Left ventricle myocardium inferior (tissue), 1 donor: ENCODE measurements around the gene ZNF397. TPM values are rescaled to one million over a fixed set of nuclear protein-coding genes. Genes with fewer than 3 reads are reported as not detected.
A peak's percentile ranks its signal among the peaks of the same experiment; 100 is the strongest.

ENCODE experiments used
- DNase-seq: peaks from one replicate; pipeline ENCODE4 v3.0.0-alpha.2; 2020
- H3K27ac ChIP-seq: fragments of 200-600 bp; replicated peaks from 2 replicates; pipeline ENCODE4 v1.8.0; 2021
- H3K27me3 ChIP-seq: fragments of 200-600 bp; 2 replicates; pipeline ENCODE4 v1.8.0; 2021; ENCODE audit warnings: low read depth
- H3K36me3 ChIP-seq: fragments of 200-600 bp; 2 replicates; pipeline ENCODE4 v1.8.0; 2021
- H3K4me1 ChIP-seq: fragments of 200-600 bp; 2 replicates; pipeline ENCODE4 v1.8.0; 2021
- H3K4me3 ChIP-seq: fragments of 200-600 bp; 2 replicates; pipeline ENCODE4 v1.8.0; 2021; ENCODE audit warnings: mild to moderate bottlenecking, moderate library complexity
- H3K9me3 ChIP-seq: fragments of 200-600 bp; replicated peaks from 2 replicates; pipeline ENCODE4 v1.8.0; 2021
- intact Hi-C: fragments of 100-400 bp; cut with micrococcal nuclease; formaldehyde crosslinking; loops from one replicate; pipeline ENCODE4 v1.11.0; 2022
- total RNA-seq: library from RNA; stranded (reverse); fragmentation: NEBNext Ultra II Directional; extraction: Animal tissue kit (Norgen Biotek cat#: 25700); gene quantifications from one replicate; pipeline ENCODE4 v1.2.1, GENCODE V29; 2021
- TF ChIP-seq, protein P1 (sequence below): fragments of 200-600 bp; IDR thresholded peaks from 2 replicates; pipeline ENCODE4 v1.8.0; 2021; ENCODE audit warnings: antibody characterized with exemption, mild to moderate bottlenecking, borderline replicate concordance
- donor health status: DM: no; HTN: yes; CAD: no; lungs with severe emphysema.

The ZNF397 gene
- total RNA-seq, 1 donor from 2014 or later: 13.4 TPM

DNA sequence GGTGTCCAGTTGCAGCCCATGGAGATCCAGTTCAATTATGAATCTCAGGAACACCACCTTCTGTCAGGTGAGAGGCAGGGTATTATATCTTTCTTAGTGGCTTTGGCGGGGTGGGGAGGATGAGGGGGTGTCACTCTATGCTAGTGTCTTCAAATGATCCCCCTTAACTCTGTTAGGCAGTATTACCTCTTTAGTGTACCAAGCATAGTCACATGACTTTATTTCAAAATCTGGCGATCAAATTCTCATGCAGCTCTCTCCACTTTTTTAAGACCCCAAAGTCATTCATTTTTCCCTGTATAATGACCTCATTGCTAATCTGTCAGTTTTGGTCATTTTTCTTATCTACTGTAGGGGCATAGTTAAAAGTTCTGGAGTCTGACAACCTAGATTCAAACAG is 50.3 kb downstream of the ZNF397 start:
- Histone ChIP-seq H3K4me3 (peak overlapping the region; percentile 84), H3K9me3 (no peaks in the 10 kb centered on the region), H3K4me1 (peaks cover 62% of the 10 kb centered on the region), H3K36me3 (peaks cover 26% of the 10 kb centered on the region), H3K27me3 (no peaks in the 10 kb centered on the region), H3K27ac (no peak overlapping the region)
- TF ChIP-seq, protein P1, sequence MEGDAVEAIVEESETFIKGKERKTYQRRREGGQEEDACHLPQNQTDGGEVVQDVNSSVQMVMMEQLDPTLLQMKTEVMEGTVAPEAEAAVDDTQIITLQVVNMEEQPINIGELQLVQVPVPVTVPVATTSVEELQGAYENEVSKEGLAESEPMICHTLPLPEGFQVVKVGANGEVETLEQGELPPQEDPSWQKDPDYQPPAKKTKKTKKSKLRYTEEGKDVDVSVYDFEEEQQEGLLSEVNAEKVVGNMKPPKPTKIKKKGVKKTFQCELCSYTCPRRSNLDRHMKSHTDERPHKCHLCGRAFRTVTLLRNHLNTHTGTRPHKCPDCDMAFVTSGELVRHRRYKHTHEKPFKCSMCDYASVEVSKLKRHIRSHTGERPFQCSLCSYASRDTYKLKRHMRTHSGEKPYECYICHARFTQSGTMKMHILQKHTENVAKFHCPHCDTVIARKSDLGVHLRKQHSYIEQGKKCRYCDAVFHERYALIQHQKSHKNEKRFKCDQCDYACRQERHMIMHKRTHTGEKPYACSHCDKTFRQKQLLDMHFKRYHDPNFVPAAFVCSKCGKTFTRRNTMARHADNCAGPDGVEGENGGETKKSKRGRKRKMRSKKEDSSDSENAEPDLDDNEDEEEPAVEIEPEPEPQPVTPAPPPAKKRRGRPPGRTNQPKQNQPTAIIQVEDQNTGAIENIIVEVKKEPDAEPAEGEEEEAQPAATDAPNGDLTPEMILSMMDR: no peak
- intact Hi-C loops: no loop called here
- no peak for DNase-seq

DNA sequence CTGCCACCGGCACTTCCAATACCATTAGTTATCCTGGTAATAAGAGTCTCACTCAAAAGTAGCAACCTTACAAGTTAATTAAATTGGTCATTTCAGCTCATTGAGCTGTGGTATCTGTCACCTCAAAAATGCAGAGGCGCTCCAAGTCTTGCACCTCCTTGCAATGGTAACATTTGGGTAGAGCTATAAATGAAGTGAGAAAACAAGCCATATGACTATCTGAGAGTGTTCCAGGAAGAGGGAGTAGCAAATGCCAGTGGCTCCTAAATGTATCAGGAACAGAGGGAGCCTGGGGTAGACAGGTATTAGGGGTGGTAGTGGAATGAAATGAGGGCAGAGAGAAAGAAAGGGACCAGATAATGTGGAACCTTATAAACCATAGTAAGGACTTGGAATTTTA is 55.2 kb downstream of the ZNF397 start:
- H3K27me3 ChIP-seq: no peaks in the 10 kb centered on the region
- peak overlapping the region; percentile 24 for H3K27ac ChIP-seq
- H3K36me3 ChIP-seq: peaks cover 71% of the 10 kb centered on the region
- no peak for DNase-seq
- intact Hi-C loops: no loop called here
- H3K4me1 ChIP-seq: peaks cover 46% of the 10 kb centered on the region
- TF ChIP-seq, protein P1: no peak
- peaks cover 27% of the 10 kb centered on the region for H3K9me3 ChIP-seq
- no peak overlapping the region for H3K4me3 ChIP-seq

DNA sequence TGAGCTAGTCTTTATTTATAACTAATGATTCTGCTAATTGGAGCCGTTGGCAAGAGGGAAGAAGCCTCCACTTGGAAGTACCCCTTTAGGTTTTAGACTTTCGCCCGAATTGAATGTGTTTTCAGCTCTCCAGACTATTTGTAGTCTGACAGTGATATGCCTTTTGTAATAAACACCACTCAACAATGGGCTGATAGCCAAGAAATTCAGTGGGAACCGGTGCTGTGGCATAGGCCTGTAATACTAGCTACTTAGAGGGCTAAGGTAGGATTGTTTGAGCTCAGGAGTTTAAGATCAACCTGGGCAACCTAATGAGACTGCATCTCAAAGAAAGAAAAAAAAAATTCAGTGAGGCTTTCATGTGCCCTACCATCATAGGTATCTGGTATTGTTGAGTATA is 62.8 kb downstream of the ZNF397 start:
- Histone ChIP-seq H3K4me1 (peaks cover 13% of the 10 kb centered on the region), H3K9me3 (peaks cover 100% of the 10 kb centered on the region), H3K4me3 (no peak overlapping the region), H3K27ac (no peak overlapping the region), H3K27me3 (no peaks in the 10 kb centered on the region), H3K36me3 (peaks cover 91% of the 10 kb centered on the region)
- intact Hi-C loops: no loop called here
- DNase-seq: no peak
- TF ChIP-seq, protein P1: no peak

DNA sequence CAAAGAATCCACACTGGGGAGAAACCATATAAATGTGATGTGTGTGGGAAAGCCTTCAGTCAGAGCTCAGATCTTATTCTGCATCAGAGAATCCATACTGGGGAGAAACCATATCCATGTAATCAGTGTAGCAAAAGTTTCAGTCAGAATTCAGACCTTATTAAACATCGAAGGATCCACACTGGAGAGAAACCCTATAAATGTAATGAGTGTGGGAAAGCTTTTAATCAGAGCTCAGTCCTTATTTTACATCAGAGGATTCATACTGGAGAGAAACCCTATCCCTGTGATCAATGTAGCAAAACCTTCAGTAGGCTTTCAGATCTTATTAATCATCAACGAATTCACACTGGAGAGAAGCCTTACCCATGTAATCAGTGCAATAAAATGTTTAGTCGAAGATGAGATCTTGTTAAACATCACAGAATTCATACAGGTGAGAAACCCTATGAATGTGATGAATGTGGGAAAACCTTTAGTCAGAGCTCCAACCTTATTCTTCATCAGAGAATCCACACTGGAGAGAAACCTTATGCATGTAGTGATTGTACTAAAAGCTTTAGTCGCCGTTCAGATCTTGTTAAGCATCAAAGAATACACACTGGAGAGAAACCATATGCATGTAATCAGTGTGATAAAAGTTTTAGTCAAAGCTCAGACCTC is 65.9 kb downstream of the ZNF397 start:
- TF ChIP-seq, protein P1: no peak
- peaks cover 9% of the 10 kb centered on the region for H3K4me1 ChIP-seq
- peaks cover 79% of the 10 kb centered on the region for H3K36me3 ChIP-seq
- H3K27me3 ChIP-seq: no peaks in the 10 kb centered on the region
- intact Hi-C loops: no loop called here
- no peak overlapping the region for H3K4me3 ChIP-seq
- H3K9me3 ChIP-seq: peaks cover 100% of the 10 kb centered on the region
- no peak for DNase-seq
- H3K27ac ChIP-seq: no peak overlapping the region

Other genes with a start within 250 kb of the ZNF397 start
- gene MAPRE2, start 199.6 kb upstream of the ZNF397 start, total RNA-seq: 120 TPM
- gene ZSCAN30, start 49.2 kb downstream of the ZNF397 start, total RNA-seq: 13.3 TPM
- gene ZNF24, start 103.4 kb downstream of the ZNF397 start, total RNA-seq: 44.5 TPM
- gene ZNF396, start 136.3 kb downstream of the ZNF397 start, total RNA-seq: 0.71 TPM